MM.1S (cell line): ENCODE data around the gene PUS3.

ENCODE experiments used
- CTCF ChIP-seq: fragments of 300-600 bp; sonication (generic); IDR thresholded peaks from 2 replicates; pipeline ENCODE4 v1.5.1; 2016; ENCODE audit warnings: antibody characterized with exemption, low read length, mixed read lengths
- EZH2phosphoT487 ChIP-seq: fragments of 300-600 bp; sonication (generic); IDR thresholded peaks from 2 replicates; pipeline ENCODE4 v1.6.1; 2018; ENCODE audit warnings: antibody characterized with exemption, low read length

GRCh38 chr11:125869521-125869920 lies 33.5 kb downstream of the PUS3 start:
- no peak for TF ChIP-seq CTCF
- no peak for TF ChIP-seq EZH2phosphoT487
